ENCODE results near the gene HOXA7.

The HOXA7 gene

GRCh38 chr7:27146491-27147198 is 9.8 kb downstream of the HOXA7 start:
- H3K36me3 ChIP-seq: no peaks in the 10 kb centered on the region
- no peak for TF ChIP-seq CTCF (IDR thresholded peaks at IDR 0.05)
- H3K4me3 ChIP-seq (ENCODE audit: low read depth in 1 of 2, low read length in 1 of 2): no peak overlapping the region
- no peaks in the 10 kb centered on the region for H3K9me3 ChIP-seq
- H3K27ac ChIP-seq: no peak overlapping the region
- peaks cover 24 to 28% of the 10 kb centered on the region in 2 experiments for H3K4me1 ChIP-seq (ENCODE audit: control insufficient read depth in 1 of 2, insufficient read depth in 1 of 2, low read depth in 1 of 2, low read length in 1 of 2)
- H3K27me3 ChIP-seq: peaks cover 94% of the 10 kb centered on the region

GRCh38 chr7:27145914-27146412 is 10.5 kb downstream of the HOXA7 start:
- Histone ChIP-seq H3K4me1 (ENCODE audit: control insufficient read depth in 1 of 2, insufficient read depth in 1 of 2, low read depth in 1 of 2, low read length in 1 of 2) (peaks cover 17 to 21% of the 10 kb centered on the region in 2 experiments), H3K9me3 (no peaks in the 10 kb centered on the region), H3K4me3 (ENCODE audit: low read depth in 1 of 2, low read length in 1 of 2) (no peak overlapping the region), H3K27ac (no peak overlapping the region), H3K27me3 (peaks cover 89% of the 10 kb centered on the region), H3K36me3 (no peaks in the 10 kb centered on the region)
- no peak for TF ChIP-seq CTCF (IDR thresholded peaks at IDR 0.05)

GRCh38 chr7:27145165-27145913 is 11.1 kb downstream of the HOXA7 start:
- H3K36me3 ChIP-seq: no peaks in the 10 kb centered on the region
- H3K4me1 ChIP-seq (ENCODE audit: control insufficient read depth in 1 of 2, insufficient read depth in 1 of 2, low read depth in 1 of 2, low read length in 1 of 2): peaks cover 10 to 15% of the 10 kb centered on the region in 2 experiments
- TF ChIP-seq CTCF (IDR thresholded peaks at IDR 0.05): no peak
- H3K4me3 ChIP-seq (ENCODE audit: low read depth in 1 of 2, low read length in 1 of 2): no peak overlapping the region
- H3K27ac ChIP-seq: no peak overlapping the region
- H3K9me3 ChIP-seq: no peaks in the 10 kb centered on the region
- peaks cover 82% of the 10 kb centered on the region for H3K27me3 ChIP-seq

GRCh38 chr7:27144781-27145164 is 11.7 kb downstream of the HOXA7 start:
- no peak overlapping the region for H3K4me3 ChIP-seq (ENCODE audit: low read depth in 1 of 2, low read length in 1 of 2)
- H3K27me3 ChIP-seq: peaks cover 78% of the 10 kb centered on the region
- no peak overlapping the region for H3K27ac ChIP-seq
- no peak for TF ChIP-seq CTCF (IDR thresholded peaks at IDR 0.05)
- H3K4me1 ChIP-seq (ENCODE audit: control insufficient read depth in 1 of 2, insufficient read depth in 1 of 2, low read depth in 1 of 2, low read length in 1 of 2): peaks cover 9 to 12% of the 10 kb centered on the region in 2 experiments
- no peaks in the 10 kb centered on the region for H3K36me3 ChIP-seq
- no peaks in the 10 kb centered on the region for H3K9me3 ChIP-seq

- no peak overlapping the region for H3K27ac ChIP-seq
- H3K27me3 ChIP-seq: peaks cover 78% of the 10 kb centered on the region
- H3K9me3 ChIP-seq: no peaks in the 10 kb centered on the region
- no peaks in the 10 kb centered on the region for H3K36me3 ChIP-seq
- no peak overlapping the region for H3K4me3 ChIP-seq (ENCODE audit: low read depth in 1 of 2, low read length in 1 of 2)
- TF ChIP-seq CTCF (IDR thresholded peaks at IDR 0.05): no peak
- peaks cover 9 to 12% of the 10 kb centered on the region in 2 experiments for H3K4me1 ChIP-seq (ENCODE audit: control insufficient read depth in 1 of 2, insufficient read depth in 1 of 2, low read depth in 1 of 2, low read length in 1 of 2)
Observed at GRCh38 chr7:27143950-27144780, 12.3 kb downstream of the HOXA7 start.
